Neuronal stem cell (in vitro differentiated cells): ENCODE results near the gene KCNAB3.

Source experiments
- DNase-seq: peaks from one replicate; pipeline ENCODE4 v3.0.0-alpha.2; 2013; ENCODE audit warnings: low spot score
- H2AFZ ChIP-seq: one replicate; pipeline ENCODE4 v1.6.1; 2013; ENCODE audit warnings: mild to moderate bottlenecking, low read length, inconsistent platforms
- H2AK5ac ChIP-seq: 2 replicates; pipeline ENCODE4 v1.6.1; 2013; ENCODE audit warnings: low read depth, mild to moderate bottlenecking, inconsistent platforms, low read length, moderate library complexity, mixed read lengths
- H2BK120ac ChIP-seq: 2 replicates; pipeline ENCODE4 v1.6.1; 2013; ENCODE audit warnings: low read depth, mild to moderate bottlenecking, inconsistent platforms, low read length, moderate library complexity, mixed read lengths
- H2BK12ac ChIP-seq: one replicate; pipeline ENCODE4 v1.6.1; 2013; ENCODE audit warnings: low read length, inconsistent platforms
- H2BK15ac ChIP-seq: 2 replicates; pipeline ENCODE4 v1.6.1; 2013; ENCODE audit warnings: mild to moderate bottlenecking, low read length, inconsistent platforms, mixed read lengths
- H2BK5ac ChIP-seq: one replicate; pipeline ENCODE4 v1.6.1; 2013; ENCODE audit warnings: inconsistent platforms, mild to moderate bottlenecking, low read length, moderate library complexity
- H3K14ac ChIP-seq: one replicate; pipeline ENCODE4 v1.6.1; 2013; ENCODE audit warnings: low read length, inconsistent platforms
- H3K18ac ChIP-seq: 2 replicates; pipeline ENCODE4 v1.6.1; 2013; ENCODE audit warnings: low read length, inconsistent platforms
- H3K23ac ChIP-seq: 2 replicates; pipeline ENCODE4 v1.6.1; 2013; ENCODE audit warnings: low read depth, mild to moderate bottlenecking, mixed read lengths, low read length, inconsistent platforms; ENCODE audit not compliant: poor library complexity
- H3K27ac ChIP-seq: replicated peaks from 3 replicates; pipeline ENCODE4 v1.5.1; 2013; ENCODE audit warnings: low read length, inconsistent platforms
- H3K27me3 ChIP-seq, 3 experiments: 2 replicates each; pipeline ENCODE4 v1.6.1; 2013; ENCODE audit warnings: low read length in 3 of 3, mild to moderate bottlenecking in 2 of 3, inconsistent platforms in 1 of 3, low read depth in 1 of 3, mixed read lengths in 1 of 3, moderate library complexity in 1 of 3; ENCODE audit not compliant: control insufficient read depth in 3 of 3, insufficient read depth in 3 of 3
- H3K36me3 ChIP-seq, 2 donors: replicated peaks in 1 of 2; 2 replicates each; pipeline ENCODE4 v1.6.1; 2013; ENCODE audit warnings: low read length in 2 of 2; ENCODE audit not compliant: control insufficient read depth in 2 of 2, insufficient read depth in 2 of 2
- H3K4ac ChIP-seq: 2 replicates; pipeline ENCODE4 v1.6.1; 2013; ENCODE audit warnings: inconsistent platforms, mild to moderate bottlenecking, low read length, moderate library complexity
- H3K4me1 ChIP-seq, 2 donors: 1 replicate in 1 of 2; 2 replicates in 1 of 2; pipeline ENCODE4 v1.6.1; 2013; ENCODE audit warnings: low read length in 2 of 2, low read depth in 1 of 2; ENCODE audit not compliant: control insufficient read depth in 2 of 2, insufficient read depth in 1 of 2
- H3K4me2 ChIP-seq: one replicate; pipeline ENCODE4 v1.6.1; 2013; ENCODE audit warnings: mild to moderate bottlenecking, low read length, inconsistent platforms; ENCODE audit not compliant: insufficient read depth, poor library complexity, severe bottlenecking
- H3K4me3 ChIP-seq, 2 donors: 2 replicates each; pipeline ENCODE4 v1.5.1; 2013; ENCODE audit warnings: low read length in 2 of 2, mild to moderate bottlenecking in 2 of 2, inconsistent platforms in 1 of 2, moderate library complexity in 1 of 2
- H3K79me1 ChIP-seq: one replicate; pipeline ENCODE4 v1.6.1; 2013; ENCODE audit warnings: low read depth, mild to moderate bottlenecking, inconsistent platforms, low read length, moderate library complexity
- H3K9ac ChIP-seq: one replicate; pipeline ENCODE4 v1.6.1; 2013; ENCODE audit warnings: mild to moderate bottlenecking, low read depth, low read length, inconsistent platforms; ENCODE audit not compliant: poor library complexity
- H3K9me3 ChIP-seq, 2 donors: replicated peaks in 1 of 2; 2 replicates each; pipeline versions ENCODE3 to v1.6.1; 2013; ENCODE audit warnings: low read length in 2 of 2, mild to moderate bottlenecking in 2 of 2, inconsistent platforms in 1 of 2, low read depth in 1 of 2, mixed read lengths in 1 of 2, moderate library complexity in 1 of 2; ENCODE audit not compliant: control insufficient read depth in 2 of 2, insufficient read depth in 1 of 2
- H4K8ac ChIP-seq: one replicate; pipeline ENCODE4 v1.6.1; 2013; ENCODE audit warnings: low read depth, mild to moderate bottlenecking, inconsistent platforms, low read length, moderate library complexity
- H4K91ac ChIP-seq: one replicate; pipeline ENCODE4 v1.6.1; 2013; ENCODE audit warnings: low read length, low read depth, mild to moderate bottlenecking, inconsistent platforms; ENCODE audit not compliant: poor library complexity
- WGBS, 2 donors: extraction: QIAGEN DNeasy Blood & Tissue Kit; methylation state at CpG; one replicate each; pipeline ENCODE4 v1.1.7; 2013; ENCODE audit warnings: missing lambda C conversion rate in 2 of 2, mixed read lengths in 1 of 2; ENCODE audit not compliant: insufficient read length in 2 of 2, insufficient replicate concordance in 1 of 2; ENCODE audit errors: extremely low coverage in 2 of 2; 5-methylcytosine and 5-hydroxymethylcytosine counted together

Gene KCNAB3

DNA sequence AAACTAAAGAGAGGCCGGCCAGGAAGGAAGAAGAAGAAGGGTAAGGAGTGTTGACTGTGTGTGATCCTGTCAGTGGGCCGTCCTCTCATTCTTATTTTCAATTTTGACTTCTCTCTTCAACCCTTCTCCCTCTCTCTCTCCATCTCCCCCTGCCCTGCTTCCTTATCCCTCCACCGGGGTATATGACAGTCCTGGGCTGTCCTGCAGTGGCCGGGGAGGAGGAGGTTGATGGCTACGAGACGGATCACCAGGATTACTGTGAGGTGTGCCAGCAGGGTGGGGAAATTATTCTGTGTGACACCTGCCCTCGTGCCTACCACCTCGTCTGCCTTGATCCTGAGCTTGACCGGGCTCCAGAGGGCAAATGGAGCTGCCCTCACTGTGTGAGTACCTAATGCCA lies 35.4 kb downstream of the KCNAB3 start:
- H3K14ac ChIP-seq: no peak overlapping the region
- H3K9ac ChIP-seq: no peak overlapping the region
- no peak overlapping the region for H2AFZ ChIP-seq
- H4K8ac ChIP-seq: no peak overlapping the region
- no peak overlapping the region for H3K4me3 ChIP-seq
- no peaks in the 10 kb centered on the region for H3K79me1 ChIP-seq
- no peaks in the 10 kb centered on the region for H3K27me3 ChIP-seq
- peaks cover 5 to 7% of the 10 kb centered on the region in 2 donors for H3K4me1 ChIP-seq
- H3K4me2 ChIP-seq: no peak overlapping the region
- no peak overlapping the region for H2BK15ac ChIP-seq
- DNase-seq: no peak
- no peak overlapping the region for H3K27ac ChIP-seq
- H3K23ac ChIP-seq: no peak overlapping the region
- no peak overlapping the region for H2BK120ac ChIP-seq
- no peak overlapping the region for H3K4ac ChIP-seq
- no CpG with 5 or more reads among the region's 9 CpGs for WGBS, 2 donors
- H3K18ac ChIP-seq: no peak overlapping the region
- peaks cover 16 to 87% of the 10 kb centered on the region in 2 donors for H3K36me3 ChIP-seq
- H2AK5ac ChIP-seq: no peak overlapping the region
- no peak overlapping the region for H2BK5ac ChIP-seq
- H4K91ac ChIP-seq: no peak overlapping the region
- no peak overlapping the region for H2BK12ac ChIP-seq
- H3K9me3 ChIP-seq: no peaks in the 10 kb centered on the region

DNA sequence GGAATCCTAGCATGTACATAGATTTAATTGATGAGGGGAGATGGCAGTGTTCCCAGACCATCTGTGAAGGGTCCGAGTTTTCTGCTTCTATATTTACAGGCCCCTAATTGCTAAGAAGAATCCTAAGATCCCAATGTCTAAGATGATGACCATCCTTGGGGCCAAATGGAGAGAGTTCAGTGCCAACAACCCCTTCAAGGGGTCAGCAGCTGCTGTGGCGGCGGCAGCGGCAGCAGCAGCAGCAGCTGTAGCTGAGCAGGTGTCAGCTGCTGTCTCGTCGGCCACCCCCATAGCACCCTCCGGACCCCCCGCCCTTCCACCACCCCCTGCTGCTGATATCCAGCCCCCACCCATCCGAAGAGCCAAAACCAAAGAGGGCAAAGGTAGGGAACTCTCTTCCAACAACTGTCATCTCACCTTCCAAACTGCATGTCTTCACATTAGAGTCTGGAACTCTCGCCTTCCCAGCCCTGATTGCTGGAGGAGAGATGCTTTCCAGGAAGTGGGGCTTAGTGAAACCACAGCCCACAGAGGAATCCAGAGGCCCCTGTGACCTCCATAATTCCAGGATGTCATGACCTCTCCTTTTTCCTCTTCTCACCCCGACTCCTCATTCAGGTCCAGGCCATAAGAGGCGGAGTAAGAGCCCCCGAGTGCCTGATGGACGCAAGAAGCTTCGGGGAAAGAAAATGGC lies 36.3 kb downstream of the KCNAB3 start:
- H3K4ac ChIP-seq: no peak overlapping the region
- peaks cover 14 to 78% of the 10 kb centered on the region in 2 donors for H3K36me3 ChIP-seq
- DNase-seq: no peak

GRCh38 chr17:7889166-7889955 lies 40.3 kb downstream of the KCNAB3 start:
- H4K91ac ChIP-seq: no peak overlapping the region
- H3K9me3 ChIP-seq: no peaks in the 10 kb centered on the region
- H2AFZ ChIP-seq: no peak overlapping the region
- H2BK120ac ChIP-seq: no peak overlapping the region
- no peak overlapping the region for H2BK15ac ChIP-seq
- H3K4me3 ChIP-seq: peak overlapping the region in 1 of 2 donors; percentile 6
- H3K18ac ChIP-seq: peak overlapping the region; percentile 67
- no peak overlapping the region for H3K4me2 ChIP-seq
- no peak overlapping the region for H3K27ac ChIP-seq
- H3K79me1 ChIP-seq: no peaks in the 10 kb centered on the region
- WGBS, 2 donors: no CpG with 5 or more reads among the region's 11 CpGs
- H3K4me1 ChIP-seq: peaks cover 25 to 31% of the 10 kb centered on the region in 2 donors
- no peak overlapping the region for H3K4ac ChIP-seq
- H2BK12ac ChIP-seq: no peak overlapping the region
- H3K9ac ChIP-seq: no peak overlapping the region
- H3K14ac ChIP-seq: no peak overlapping the region
- H2BK5ac ChIP-seq: no peak overlapping the region
- H3K36me3 ChIP-seq: peaks cover 7 to 45% of the 10 kb centered on the region in 2 donors
- peak; percentile 66 for DNase-seq
- H3K27me3 ChIP-seq: no peaks in the 10 kb centered on the region
- no peak overlapping the region for H2AK5ac ChIP-seq
- H3K23ac ChIP-seq: no peak overlapping the region
- H4K8ac ChIP-seq: no peak overlapping the region

More for the DNA sequence above, 36.3 kb downstream of the KCNAB3 start:
- no peak overlapping the region for H3K14ac ChIP-seq
- H3K27me3 ChIP-seq: no peaks in the 10 kb centered on the region
- no peak overlapping the region for H2BK15ac ChIP-seq
- H3K27ac ChIP-seq: no peak overlapping the region
- H3K79me1 ChIP-seq: no peaks in the 10 kb centered on the region
- no peak overlapping the region for H2BK5ac ChIP-seq
- H3K4me2 ChIP-seq: no peak overlapping the region
- no peak overlapping the region for H2BK12ac ChIP-seq
- H2AK5ac ChIP-seq: no peak overlapping the region
- no peak overlapping the region for H2AFZ ChIP-seq
- H3K23ac ChIP-seq: no peak overlapping the region
- WGBS, 2 donors: no CpG with 5 or more reads among the region's 15 CpGs
- no peak overlapping the region for H3K18ac ChIP-seq
- no peak overlapping the region for H4K91ac ChIP-seq
- H3K4me1 ChIP-seq: peaks cover 13 to 16% of the 10 kb centered on the region in 2 donors
- no peak overlapping the region for H4K8ac ChIP-seq
- no peak overlapping the region for H3K4me3 ChIP-seq
- no peak overlapping the region for H3K9ac ChIP-seq
- H3K9me3 ChIP-seq: no peaks in the 10 kb centered on the region
- no peak overlapping the region for H2BK120ac ChIP-seq
